Upper lobe of left lung (tissue), 6 donors: ENCODE measurements around the gene HSPA4. TPM values are rescaled to one million over a fixed set of nuclear protein-coding genes. Genes with fewer than 3 reads are reported as not detected.
A peak's percentile ranks its signal among the peaks of the same experiment; 100 is the strongest.

Experiments used
- ATAC-seq, 2 donors: fragments of 200-7000 bp; cut with Tn5 transposase; one replicate each; pipeline ENCODE4 v1.9.1; 2022; ENCODE audit warnings: mild to moderate bottlenecking in 2 of 2, moderate library complexity in 2 of 2; ENCODE audit not compliant: low FRiP score in 2 of 2
- DNase-seq, 2 donors: peaks; one replicate each; pipeline ENCODE4 v3.0.0-alpha.2; 2019 to 2020
- H3K27ac ChIP-seq, 4 donors: fragments of 200-600 bp; sonication (generic); one replicate each; pipeline ENCODE4 v1.5.1; 2016 to 2019
- H3K27me3 ChIP-seq, 4 donors: fragments of 200-600 bp; sonication (generic); one replicate each; pipeline ENCODE4 v1.5.1; 2017 to 2019
- H3K36me3 ChIP-seq, 4 donors: fragments of 200-600 bp; sonication (generic); one replicate each; pipeline ENCODE4 v1.5.1; 2016 to 2019
- H3K4me1 ChIP-seq, 4 donors: fragments of 200-600 bp; sonication (generic); one replicate each; pipeline ENCODE4 v1.5.1; 2018 to 2019
- H3K4me3 ChIP-seq, 4 donors: fragments of 200-600 bp; sonication (generic); one replicate each; pipeline ENCODE4 v1.5.1; 2017 to 2019; ENCODE audit warnings: mild to moderate bottlenecking in 2 of 4, moderate library complexity in 1 of 4
- H3K9me3 ChIP-seq, 4 donors: fragments of 200-600 bp; sonication (generic); one replicate each; pipeline ENCODE4 v1.5.1; 2018 to 2019
- EP300 ChIP-seq, 4 donors: sonication (generic); formaldehyde crosslinking; IDR thresholded peaks; one replicate each; pipeline ENCODE4 v1.5.1; 2017; ENCODE audit warnings: antibody characterized with exemption in 4 of 4, control low read depth in 2 of 4
- POLR2A ChIP-seq, 4 donors: fragments of 450-650 bp; IDR thresholded peaks; one replicate each; pipeline ENCODE4 v1.5.1; 2016 to 2017; ENCODE audit warnings: antibody characterized with exemption in 4 of 4, mild to moderate bottlenecking in 2 of 4
- POLR2AphosphoS5 ChIP-seq, 2 donors: sonication (generic); formaldehyde crosslinking; IDR thresholded peaks; one replicate each; pipeline ENCODE4 v1.5.1; 2017; ENCODE audit warnings: antibody characterized with exemption in 2 of 2
- WGBS, 2 donors: methylation state at CpG; one replicate each; pipeline ENCODE4 v1.1.5; 2017 to 2018; 5-methylcytosine and 5-hydroxymethylcytosine counted together
- total RNA-seq, 6 donors: library from RNA; depleted of rRNA in 4 of 6; stranded (reverse); fragments of >200 nt in 4 of 6; gene quantifications; one replicate each; pipeline versions ENCODE4 v1.1.0 to v1.2.1, GENCODE V29; 2016 to 2021
- TF ChIP-seq, protein P1 (sequence below), 6 experiments: fragments of 450-650 bp in 4 of 6; fragments of 200-600 bp in 2 of 6; sonication (generic) in 2 of 6; IDR thresholded peaks; one replicate each; pipeline ENCODE4 v1.5.1; 2016 to 2019; ENCODE audit warnings: antibody characterized with exemption in 6 of 6
- donor health status: DM: no; HTN: no; CAD: no; lungs with moderate emphysema.
- donor health status: DM: no; HTN: yes; CAD: no; lungs with severe emphysema.

The HSPA4 gene
- total RNA-seq, 6 donors from 2014 or later: 27.2 to 59.1 (median 56.7) TPM

DNA sequence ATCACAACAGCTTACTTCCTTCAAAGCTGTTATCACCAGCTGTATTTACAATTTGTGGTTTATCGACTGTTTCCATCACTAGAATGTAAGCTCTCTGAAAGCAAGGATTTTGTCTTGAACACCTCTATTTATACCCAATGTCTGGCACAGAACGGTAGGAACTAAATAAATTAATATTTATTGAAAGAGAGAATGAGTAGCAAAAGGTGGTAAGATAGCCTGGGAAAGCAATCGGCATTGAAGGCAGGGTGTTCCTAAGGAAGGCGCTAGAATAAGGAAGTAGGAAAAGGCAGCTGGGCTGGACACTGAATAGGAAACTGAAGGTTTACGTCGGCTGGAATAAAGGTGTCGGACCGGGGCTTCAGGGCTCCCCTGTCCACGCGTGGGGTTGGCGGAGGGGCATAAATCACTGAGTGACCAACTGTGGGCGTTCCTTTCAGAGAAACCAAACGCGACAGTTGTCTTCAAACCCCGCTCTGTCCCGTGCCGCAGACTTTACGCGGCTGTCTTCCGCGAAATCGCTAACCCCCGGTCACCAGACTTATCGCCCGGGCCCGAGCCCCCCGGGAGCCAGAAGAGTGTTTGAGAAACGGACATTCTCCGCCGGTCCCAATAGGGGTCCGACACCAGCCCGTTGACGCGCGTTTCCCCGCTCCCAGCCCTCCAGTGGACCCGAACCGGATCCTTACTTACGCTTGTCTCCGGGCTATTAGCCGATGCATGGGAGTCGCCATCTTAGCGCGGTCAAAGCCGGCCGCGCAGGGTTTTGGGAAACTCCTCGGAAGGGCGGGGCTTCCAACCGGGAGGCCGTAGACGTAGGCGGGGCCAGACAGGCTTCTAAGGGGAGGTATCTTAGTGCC lies 25.8 kb upstream of the HSPA4 start, which contains the start of gene ZCCHC10:
Gene ZCCHC10, minus strand, starts transcription at position 746 of the 860 bp plus-strand sequence. Its CDS starts 12 bp downstream, at position 734.
- H3K27me3 ChIP-seq: no peaks in the 10 kb centered on the region
- peak; percentile 93 to 96 for DNase-seq
- WGBS, 2 donors: 0 to 1% methylated on average over 35 to 36 of the region's 53 CpGs
- H3K4me3 ChIP-seq: peak within 1 kb of the TSS; percentile 45 to 91 (median 76)
- no peaks in the 10 kb centered on the region for H3K9me3 ChIP-seq
- peaks cover 8 to 22% (median 13%) of the 10 kb centered on the region in 4 donors for H3K4me1 ChIP-seq
- peak; percentile 99 to 100 for ATAC-seq
- peaks cover 0 to 10% (median 2%) of the 10 kb centered on the region in 4 donors for H3K36me3 ChIP-seq
- H3K27ac ChIP-seq: peak within 1 kb of the TSS; percentile 94 to 99 (median 96)
- TF ChIP-seq, protein P1, sequence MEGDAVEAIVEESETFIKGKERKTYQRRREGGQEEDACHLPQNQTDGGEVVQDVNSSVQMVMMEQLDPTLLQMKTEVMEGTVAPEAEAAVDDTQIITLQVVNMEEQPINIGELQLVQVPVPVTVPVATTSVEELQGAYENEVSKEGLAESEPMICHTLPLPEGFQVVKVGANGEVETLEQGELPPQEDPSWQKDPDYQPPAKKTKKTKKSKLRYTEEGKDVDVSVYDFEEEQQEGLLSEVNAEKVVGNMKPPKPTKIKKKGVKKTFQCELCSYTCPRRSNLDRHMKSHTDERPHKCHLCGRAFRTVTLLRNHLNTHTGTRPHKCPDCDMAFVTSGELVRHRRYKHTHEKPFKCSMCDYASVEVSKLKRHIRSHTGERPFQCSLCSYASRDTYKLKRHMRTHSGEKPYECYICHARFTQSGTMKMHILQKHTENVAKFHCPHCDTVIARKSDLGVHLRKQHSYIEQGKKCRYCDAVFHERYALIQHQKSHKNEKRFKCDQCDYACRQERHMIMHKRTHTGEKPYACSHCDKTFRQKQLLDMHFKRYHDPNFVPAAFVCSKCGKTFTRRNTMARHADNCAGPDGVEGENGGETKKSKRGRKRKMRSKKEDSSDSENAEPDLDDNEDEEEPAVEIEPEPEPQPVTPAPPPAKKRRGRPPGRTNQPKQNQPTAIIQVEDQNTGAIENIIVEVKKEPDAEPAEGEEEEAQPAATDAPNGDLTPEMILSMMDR (IDR thresholded peaks at IDR 0.05): no peak
- no peak for TF ChIP-seq EP300 (IDR thresholded peaks at IDR 0.05)
- peak in 3 of 4 donors; percentile 51 to 82 (median 80) for TF ChIP-seq POLR2A (IDR thresholded peaks at IDR 0.05)
- TF ChIP-seq POLR2AphosphoS5 (IDR thresholded peaks at IDR 0.05): peak; percentile 47 to 89

DNA sequence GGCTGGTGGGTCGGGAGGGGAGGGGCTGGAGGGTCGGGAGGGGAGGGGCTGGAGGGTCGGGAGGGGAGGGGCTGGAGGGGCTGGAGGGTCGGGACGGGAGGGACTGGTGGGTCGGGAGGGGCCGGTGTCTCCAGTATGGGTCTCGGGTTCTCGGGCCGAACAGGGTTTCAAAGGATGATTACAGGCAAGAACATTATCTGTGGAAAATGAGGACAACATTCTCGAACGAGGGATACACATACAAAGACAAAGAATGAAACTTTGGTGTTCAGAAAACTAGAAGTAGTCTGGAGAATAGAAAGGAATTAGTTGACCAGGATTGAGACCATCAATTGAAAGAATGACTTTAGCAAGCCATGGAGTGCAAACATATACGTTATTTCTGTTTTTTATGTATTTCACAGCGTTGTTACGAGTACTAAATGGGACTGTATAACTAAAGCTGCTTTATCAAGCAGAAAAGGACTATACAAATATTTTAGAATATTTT lies 25.1 kb upstream of the HSPA4 start:
- no peak for ATAC-seq
- H3K36me3 ChIP-seq: peaks cover 0 to 5% (median 2%) of the 10 kb centered on the region in 4 donors

DNA sequence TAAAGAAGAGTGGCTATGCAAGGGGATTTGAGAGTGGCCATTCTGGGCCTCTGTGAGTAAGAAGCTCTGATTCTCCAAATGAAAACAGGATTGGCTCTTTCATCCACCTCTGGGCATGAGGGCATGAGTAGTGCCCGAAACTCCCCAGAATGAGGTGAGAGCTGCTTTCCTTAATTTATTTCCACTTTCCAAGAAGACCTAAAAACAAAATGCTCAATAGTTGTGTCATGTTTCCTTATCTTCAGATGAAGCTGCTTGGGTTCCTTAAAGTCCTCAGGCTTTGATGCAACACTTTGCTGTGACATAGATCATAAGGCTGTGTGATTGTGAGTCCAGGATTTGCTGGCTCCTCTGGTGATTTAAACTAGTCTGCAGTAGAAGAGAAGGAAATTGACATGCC lies 22.4 kb upstream of the HSPA4 start:
- 83 to 92% methylated on average over 1 of the region's 1 CpG for WGBS, 2 donors
- Histone ChIP-seq H3K27ac (no peak overlapping the region), H3K4me3 (no peak overlapping the region), H3K36me3 (no peaks in the 10 kb centered on the region), H3K4me1 (peaks cover 8 to 33% (median 18%) of the 10 kb centered on the region in 4 donors), H3K27me3 (no peaks in the 10 kb centered on the region), H3K9me3 (no peaks in the 10 kb centered on the region)
- no peak for DNase-seq
- no peak for ATAC-seq
- TF ChIP-seq, protein P1 (IDR thresholded peaks at IDR 0.05): no peak

More for the DNA sequence above, 25.1 kb upstream of the HSPA4 start:
- WGBS, 2 donors: 9 to 10% methylated on average over 9 to 14 of the region's 15 CpGs
- H3K4me3 ChIP-seq: peak overlapping the region; percentile 35 to 91 (median 76)
- peak overlapping the region; percentile 94 to 99 (median 96) for H3K27ac ChIP-seq
- DNase-seq: no peak
- TF ChIP-seq, protein P1 (IDR thresholded peaks at IDR 0.05): no peak
- TF ChIP-seq POLR2AphosphoS5 (IDR thresholded peaks at IDR 0.05) (no peak), POLR2A (IDR thresholded peaks at IDR 0.05) (no peak), EP300 (IDR thresholded peaks at IDR 0.05) (no peak)
- H3K27me3 ChIP-seq: no peaks in the 10 kb centered on the region
- no peaks in the 10 kb centered on the region for H3K9me3 ChIP-seq
- peaks cover 8 to 22% (median 13%) of the 10 kb centered on the region in 4 donors for H3K4me1 ChIP-seq

DNA sequence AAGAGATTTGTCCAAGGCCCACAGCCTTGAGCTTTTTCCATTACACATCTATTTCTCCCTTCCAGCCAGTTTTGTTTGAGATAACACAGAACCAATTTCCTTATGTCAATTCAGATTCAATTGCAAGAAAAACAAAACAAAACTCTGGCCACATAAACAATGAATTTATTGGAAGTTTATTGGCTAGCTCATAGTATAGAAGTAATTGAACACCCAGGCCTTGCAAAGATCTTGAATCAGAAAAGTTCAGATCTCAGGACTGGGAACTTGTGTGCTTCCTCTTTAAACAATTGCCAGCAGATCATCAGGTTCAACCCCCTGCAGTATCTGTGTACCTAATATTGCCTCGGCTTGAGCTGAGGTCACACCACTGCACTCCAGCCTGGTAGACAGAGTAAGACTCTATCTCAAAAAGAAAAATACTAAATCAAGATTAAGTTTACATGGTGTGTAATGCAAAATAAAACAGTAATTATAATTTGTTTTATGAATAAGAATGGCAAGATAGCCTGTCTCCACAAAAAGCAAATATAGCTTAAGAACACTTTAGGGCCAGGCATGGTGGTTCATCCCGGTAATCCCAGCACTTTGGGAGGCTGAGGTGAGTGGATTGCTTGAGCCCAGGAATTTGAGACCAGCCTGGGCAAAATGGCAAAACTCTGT lies 21.3 kb upstream of the HSPA4 start:
- 74 to 75% methylated on average over 2 of the region's 2 CpGs for WGBS, 2 donors
- ATAC-seq: no peak

More for the DNA sequence above, 21.3 kb upstream of the HSPA4 start:
- DNase-seq: no peak
- Histone ChIP-seq H3K36me3 (no peaks in the 10 kb centered on the region), H3K27me3 (no peaks in the 10 kb centered on the region), H3K27ac (no peak overlapping the region), H3K9me3 (no peaks in the 10 kb centered on the region), H3K4me3 (no peak overlapping the region), H3K4me1 (peaks cover 4 to 23% (median 10%) of the 10 kb centered on the region in 4 donors)
- TF ChIP-seq EP300 (IDR thresholded peaks at IDR 0.05): no peak
- TF ChIP-seq, protein P1 (IDR thresholded peaks at IDR 0.05): no peak
- no peak for TF ChIP-seq POLR2AphosphoS5 (IDR thresholded peaks at IDR 0.05)
- TF ChIP-seq POLR2A (IDR thresholded peaks at IDR 0.05): no peak
